GM12878 (cell line): ENCODE data around the gene EEPD1. TPM values are rescaled to one million over a fixed set of nuclear protein-coding genes. Genes with fewer than 3 reads are reported as not detected.

ENCODE experiments used
- ATAC-seq: fragments of 200-7000 bp; cut with Tn5 transposase; 3 replicates; pipeline ENCODE4 v1.9.1; 2020; ENCODE audit warnings: mild to moderate bottlenecking, moderate library complexity
- BruUV-seq: library from RNA; stranded (reverse); fragments of 400-500 nt; replicated peaks from 2 replicates; lab custom pipeline; 2021; lab: Mats Ljungman, UMichigan
- CTCF ChIA-PET: fragments of 300-600 bp; sonication (Branson Sonifier 250); formaldehyde crosslinking; extraction: SDS; loops from one replicate; lab custom pipeline; 2021; ENCODE audit warnings: inconsistent platforms; lab: Yijun Ruan, JAX
- POLR2A ChIA-PET: fragments of 350-600 bp; formaldehyde crosslinking; extraction: SDS; loops from one replicate; lab custom pipeline; 2021; ENCODE audit warnings: inconsistent platforms; lab: Charles Lee
- RAD21 ChIA-PET: fragments of 300-600 bp; sonication (Branson Sonifier 250); formaldehyde crosslinking; loops from one replicate; lab custom pipeline; 2023; ENCODE audit warnings: antibody characterized with exemption; ENCODE audit not compliant: unreplicated experiment; lab: Charles Lee
- SMC1A ChIA-PET: fragments of 300-600 bp; sonication (Branson Sonifier 250); formaldehyde crosslinking; loops from one replicate; lab custom pipeline; 2023; ENCODE audit not compliant: unreplicated experiment, uncharacterized antibody; lab: Charles Lee
- DNase-seq: peaks from one replicate; pipeline ENCODE4 v3.0.0-alpha.2; 2011; ENCODE audit warnings: low read depth, low spot score
- FAIRE-seq: peaks from 3 replicates; lab custom pipeline; 2011; peaks lifted over from hg19 to GRCh38; lab: Jason Lieb, UNC
- H2AFZ ChIP-seq: 2 replicates; pipeline ENCODE4 v1.6.0; 2011; ENCODE audit warnings: low read depth, low read length, control low read depth; ENCODE audit not compliant: control insufficient read depth
- H3K27ac ChIP-seq: 2 replicates; pipeline ENCODE4 v1.5.1; 2011; ENCODE audit warnings: control low read depth; ENCODE audit not compliant: control insufficient read depth, insufficient read depth
- H3K27me3 ChIP-seq, 2 experiments: replicated peaks in 1 of 2; 2 replicates each; pipeline versions ENCODE4 v1.6.0 to v1.6.1; 2011; ENCODE audit warnings: low read length in 1 of 2; ENCODE audit not compliant: control insufficient read depth in 2 of 2, insufficient read depth in 2 of 2
- H3K36me3 ChIP-seq, 2 experiments: 2 replicates each; pipeline ENCODE4 v1.5.1; 2011; ENCODE audit warnings: low read length in 1 of 2; ENCODE audit not compliant: control insufficient read depth in 2 of 2, insufficient read depth in 2 of 2
- H3K4me1 ChIP-seq: 2 replicates; pipeline ENCODE4 v1.6.1; 2011; ENCODE audit warnings: mild to moderate bottlenecking, low read length, moderate library complexity, mixed read lengths; ENCODE audit not compliant: control insufficient read depth, insufficient read depth
- H3K4me2 ChIP-seq: 2 replicates; pipeline ENCODE4 v1.6.0; 2011; ENCODE audit warnings: control low read depth; ENCODE audit not compliant: control insufficient read depth, insufficient read depth
- H3K4me3 ChIP-seq: fragments of 200-600 bp; sonication (generic); 2 replicates; pipeline ENCODE4 v1.5.1; 2016
- H3K79me2 ChIP-seq: 2 replicates; pipeline ENCODE4 v1.6.0; 2011; ENCODE audit warnings: low read length; ENCODE audit not compliant: control insufficient read depth, insufficient read depth
- H3K9ac ChIP-seq: 2 replicates; pipeline ENCODE4 v1.8.0; 2011; ENCODE audit warnings: low read length, control low read depth, mixed read lengths; ENCODE audit not compliant: control insufficient read depth, insufficient read depth
- H3K9me3 ChIP-seq: replicated peaks from 3 replicates; pipeline ENCODE4 v1.5.1; 2011; ENCODE audit warnings: mild to moderate bottlenecking, low read length; ENCODE audit not compliant: control insufficient read depth, insufficient read depth
- H4K20me1 ChIP-seq: 2 replicates; pipeline ENCODE4 v1.6.0; 2011; ENCODE audit not compliant: control insufficient read depth, insufficient read depth
- ASH2L ChIP-seq: fragments of 300-600, 200-600 bp; sonication (generic); IDR thresholded peaks from 2 replicates; pipeline ENCODE4 v1.6.1; 2017; ENCODE audit warnings: low read depth, mild to moderate bottlenecking, borderline replicate concordance
- CEBPB ChIP-seq, 2 experiments: fragments of 150-350 bp in 1 of 2; IDR thresholded peaks; 2 replicates each; pipeline ENCODE4 v1.6.1; 2012 to 2014; ENCODE audit warnings: low read depth in 2 of 2, low read length in 2 of 2, borderline replicate concordance in 1 of 2, inconsistent platforms in 1 of 2
- MEF2A ChIP-seq: IDR thresholded peaks from 2 replicates; pipeline ENCODE4 v1.6.1; 2011; ENCODE audit warnings: low read depth, mild to moderate bottlenecking, low read length, moderate library complexity; ENCODE audit not compliant: insufficient read depth
- MYB ChIP-seq: fragments of 150-350 bp; IDR thresholded peaks from 2 replicates; pipeline ENCODE4 v1.6.1; 2014; ENCODE audit warnings: mild to moderate bottlenecking, low read depth, low read length, borderline replicate concordance
- MYC ChIP-seq: IDR thresholded peaks from 2 replicates; pipeline ENCODE4 v1.6.1; 2011; ENCODE audit warnings: mild to moderate bottlenecking, low read length, moderate library complexity, inconsistent platforms; ENCODE audit not compliant: insufficient read depth, insufficient replicate concordance, insufficient read length, severe bottlenecking
- NFYB ChIP-seq: IDR thresholded peaks from 2 replicates; pipeline ENCODE4 v1.6.1; 2011; ENCODE audit warnings: low read depth, mild to moderate bottlenecking, low read length, improper control_type of control experiment, moderate library complexity; ENCODE audit not compliant: insufficient read depth
- PAX8 ChIP-seq: fragments of 450-650 bp; IDR thresholded peaks from 2 replicates; pipeline ENCODE4 v1.6.1; 2017; ENCODE audit warnings: mild to moderate bottlenecking, moderate library complexity
- PML ChIP-seq: IDR thresholded peaks from 2 replicates; pipeline ENCODE4 v1.6.1; 2012; ENCODE audit warnings: low read length, inconsistent platforms
- SIN3A ChIP-seq: IDR thresholded peaks from 2 replicates; pipeline ENCODE4 v1.6.1; 2012; ENCODE audit warnings: low read depth, low read length, improper control_type of control experiment
- SIX5 ChIP-seq: IDR thresholded peaks from 2 replicates; pipeline ENCODE4 v1.6.1; 2011; ENCODE audit warnings: mild to moderate bottlenecking, low read depth, low read length, moderate library complexity; ENCODE audit not compliant: severe bottlenecking
- SMC3 ChIP-seq: IDR thresholded peaks from 2 replicates; pipeline ENCODE4 v1.6.1; 2011; ENCODE audit warnings: low read length, improper control_type of control experiment, borderline replicate concordance
- SRF ChIP-seq, 2 experiments: IDR thresholded peaks; 2 replicates each; pipeline ENCODE4 v1.6.1; 2011; ENCODE audit warnings: low read depth in 2 of 2, low read length in 2 of 2, mild to moderate bottlenecking in 1 of 2, moderate library complexity in 1 of 2
- TAF1 ChIP-seq: IDR thresholded peaks from 2 replicates; pipeline ENCODE4 v1.6.1; 2011; ENCODE audit warnings: mild to moderate bottlenecking, low read depth, low read length, borderline replicate concordance
- ZZZ3 ChIP-seq: IDR thresholded peaks from 2 replicates; pipeline ENCODE4 v1.6.1; 2011; ENCODE audit warnings: low read depth; ENCODE audit not compliant: control insufficient read depth, insufficient read length
- WGBS: methylation state at CpG from one replicate; pipeline ENCODE4 v1.1.6; 2016; ENCODE audit warnings: low lambda C conversion rate; ENCODE audit not compliant: insufficient replicate concordance, insufficient coverage; ENCODE audit errors: missing lambda C conversion rate; 5-methylcytosine and 5-hydroxymethylcytosine counted together
- in situ Hi-C: fragments of 300-500 bp; cut with MboI; formaldehyde crosslinking; loops from 9 replicates; pipeline ENCODE4 v1.14.3; 2018; ENCODE audit warnings: mixed read lengths
- intact Hi-C: fragments of 100-400 bp; cut with micrococcal nuclease; formaldehyde crosslinking; loops from one replicate; pipeline ENCODE4 v1.14.2; 2022; ENCODE audit not compliant: unreplicated experiment
- polyA plus RNA-seq, 11 experiments: library from polyadenylated mRNA; depleted of rRNA in 4 of 11; unstranded in 6 of 11; stranded (reverse) in 5 of 11; fragments of >200 nt; fragmentation: Nextera tagmentation in 4 of 11; fragmentation: Illumina TruSeq in 1 of 11; extraction: Ambion mirVana in 4 of 11; extraction: Trizol in 1 of 11; gene quantifications; 1 replicate in 1 of 11; 2 replicates in 10 of 11; pipeline versions ENCODE4 v1.2.1 to v1.2.3, GENCODE V29; 2011 to 2016; ENCODE audit warnings: inconsistent platforms in 2 of 11, missing spikeins in 2 of 11, low read depth in 1 of 11
- total RNA-seq, 4 experiments: library from RNA; depleted of rRNA in 3 of 4; stranded (reverse); fragments of >200 nt in 3 of 4; fragmentation: Illumina TruSeq in 1 of 4; extraction: Trizol in 1 of 4; gene quantifications; 2 replicates each; pipeline versions ENCODE4 v1.2.1 to v1.2.3, GENCODE V29; 2013 to 2021
- TF ChIP-seq, protein P1 (sequence below): IDR thresholded peaks from 2 replicates; pipeline ENCODE4 v1.6.1; 2012; ENCODE audit warnings: low read length, inconsistent platforms
- TF ChIP-seq, protein P2 (sequence below): IDR thresholded peaks from 2 replicates; pipeline ENCODE4 v1.6.1; 2012; ENCODE audit warnings: low read depth, low read length, improper control_type of control experiment
- TF ChIP-seq, protein P3 (sequence below): IDR thresholded peaks from 2 replicates; pipeline ENCODE4 v1.6.1; 2011; ENCODE audit warnings: borderline replicate concordance, low read depth, mild to moderate bottlenecking, moderate library complexity, low read length; ENCODE audit not compliant: insufficient read depth, poor library complexity, severe bottlenecking

EEPD1 gene
- total and polyA plus RNA-seq, 10 of the 15 experiments (the other 5 are each of a cell fraction or from before 2014, with no cell fraction given) = 0.24 to 2.8 (median 0.86) TPM; not detected in 1

DNA sequence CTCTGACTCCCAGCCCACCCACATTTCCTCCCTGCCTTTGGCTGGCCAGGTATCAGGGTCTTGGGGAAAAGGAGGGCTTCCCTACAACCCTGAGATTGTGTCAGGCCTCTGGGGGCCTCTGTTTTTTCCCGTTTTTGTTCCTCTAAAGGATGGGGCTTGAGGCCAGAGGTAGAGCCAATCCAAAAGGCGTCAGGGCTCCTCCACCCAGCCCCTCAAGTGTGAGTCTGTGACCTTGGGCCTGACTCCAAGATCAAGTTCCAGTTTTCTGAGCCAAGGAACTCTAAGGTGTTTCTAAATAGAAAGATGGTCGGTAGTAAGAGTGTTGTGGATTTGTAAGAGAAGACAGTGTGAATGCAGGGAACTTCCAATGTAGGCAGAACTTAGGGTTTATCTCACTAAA is 6.6 kb downstream of the EEPD1 start (continued):
- TF ChIP-seq, protein P1, sequence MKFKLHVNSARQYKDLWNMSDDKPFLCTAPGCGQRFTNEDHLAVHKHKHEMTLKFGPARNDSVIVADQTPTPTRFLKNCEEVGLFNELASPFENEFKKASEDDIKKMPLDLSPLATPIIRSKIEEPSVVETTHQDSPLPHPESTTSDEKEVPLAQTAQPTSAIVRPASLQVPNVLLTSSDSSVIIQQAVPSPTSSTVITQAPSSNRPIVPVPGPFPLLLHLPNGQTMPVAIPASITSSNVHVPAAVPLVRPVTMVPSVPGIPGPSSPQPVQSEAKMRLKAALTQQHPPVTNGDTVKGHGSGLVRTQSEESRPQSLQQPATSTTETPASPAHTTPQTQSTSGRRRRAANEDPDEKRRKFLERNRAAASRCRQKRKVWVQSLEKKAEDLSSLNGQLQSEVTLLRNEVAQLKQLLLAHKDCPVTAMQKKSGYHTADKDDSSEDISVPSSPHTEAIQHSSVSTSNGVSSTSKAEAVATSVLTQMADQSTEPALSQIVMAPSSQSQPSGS = no peak

DNA sequence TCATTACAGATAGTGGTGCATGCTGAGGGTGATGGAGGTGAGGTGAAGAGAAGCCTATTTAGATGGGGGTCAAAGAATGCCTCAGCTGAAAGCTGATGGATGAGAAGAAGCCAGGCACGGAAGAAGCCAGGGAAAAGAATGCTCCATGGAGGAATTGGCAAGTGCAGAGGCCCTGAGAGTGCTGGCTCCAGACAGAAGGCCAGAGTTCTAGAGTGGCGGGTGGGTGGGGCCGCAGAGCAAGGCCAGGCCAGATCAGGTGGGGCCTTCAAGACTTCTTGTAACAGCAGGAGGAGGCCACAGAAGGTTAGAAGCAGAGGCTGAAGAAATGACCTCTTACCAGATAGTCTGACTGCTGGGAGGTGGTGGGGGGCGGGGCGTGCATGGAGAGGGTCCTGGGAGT is 7.3 kb downstream of the EEPD1 start:
- H3K36me3 ChIP-seq = no peaks in the 10 kb centered on the region
- no peaks in the 10 kb centered on the region for H3K27me3 ChIP-seq
- no peaks in the 10 kb centered on the region for H3K4me1 ChIP-seq
- ChIA-PET SMC1A (interaction anchor here (0.8 to 1.1 kb wide), 2 partner anchors 15 to 49 kb away, joined by 3 to 4 read pairs; no protein-coding TSS in a partner anchor), CTCF (interaction anchor here (0.6 kb wide), 1 partner anchor 29 kb away, joined by 4 read pairs; no protein-coding TSS in a partner anchor), POLR2A (interaction anchor here (1.3 kb wide), 1 partner anchor 25 kb away, joined by 3 read pairs; no protein-coding TSS in a partner anchor), RAD21 (interaction anchor here (1.3 to 1.7 kb wide), 2 partner anchors 49 to 124 kb away, joined by 3 to 6 read pairs; no protein-coding TSS in a partner anchor)
- no peak for DNase-seq
- H2AFZ ChIP-seq = no peak overlapping the region
- no peak overlapping the region for H3K4me3 ChIP-seq
- WGBS = 25% methylated on average over 5 of the region's 5 CpGs
- BruUV-seq = no TSS peak
- H3K79me2 ChIP-seq = no peaks in the 10 kb centered on the region
- H3K9me3 ChIP-seq = no peaks in the 10 kb centered on the region
- in situ Hi-C loops (no loop called here), intact Hi-C loops (no loop called here)
- no peak overlapping the region for H3K9ac ChIP-seq
- H3K4me2 ChIP-seq = no peak overlapping the region
- no peak for FAIRE-seq
- ATAC-seq = no peak
- H3K27ac ChIP-seq = no peak overlapping the region
- H4K20me1 ChIP-seq = no peaks in the 10 kb centered on the region
- TF ChIP-seq CEBPB (IDR thresholded peaks at IDR 0.05; ENCODE audit: borderline replicate concordance in 1 of 2, low read depth in 2 of 2, low read length in 2 of 2) (no peak), PML (no peak), MEF2A (no peak), PAX8 (no peak), SRF (IDR thresholded peaks at IDR 0.05; ENCODE audit: low read depth in 2 of 2, low read length in 2 of 2) (no peak), ASH2L (no peak), TAF1 (no peak), SIX5 (no peak), ZZZ3 (no peak), MYC (no peak), SMC3 (no peak), MYB (no peak), NFYB (no peak), SIN3A (no peak)
- TF ChIP-seq, protein P2, sequence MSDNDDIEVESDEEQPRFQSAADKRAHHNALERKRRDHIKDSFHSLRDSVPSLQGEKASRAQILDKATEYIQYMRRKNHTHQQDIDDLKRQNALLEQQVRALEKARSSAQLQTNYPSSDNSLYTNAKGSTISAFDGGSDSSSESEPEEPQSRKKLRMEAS = no peak
- TF ChIP-seq, protein P3, sequence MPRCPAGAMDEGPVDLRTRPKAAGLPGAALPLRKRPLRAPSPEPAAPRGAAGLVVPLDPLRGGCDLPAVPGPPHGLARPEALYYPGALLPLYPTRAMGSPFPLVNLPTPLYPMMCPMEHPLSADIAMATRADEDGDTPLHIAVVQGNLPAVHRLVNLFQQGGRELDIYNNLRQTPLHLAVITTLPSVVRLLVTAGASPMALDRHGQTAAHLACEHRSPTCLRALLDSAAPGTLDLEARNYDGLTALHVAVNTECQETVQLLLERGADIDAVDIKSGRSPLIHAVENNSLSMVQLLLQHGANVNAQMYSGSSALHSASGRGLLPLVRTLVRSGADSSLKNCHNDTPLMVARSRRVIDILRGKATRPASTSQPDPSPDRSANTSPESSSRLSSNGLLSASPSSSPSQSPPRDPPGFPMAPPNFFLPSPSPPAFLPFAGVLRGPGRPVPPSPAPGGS = no peak
